Uterus (tissue), 4 donors: ENCODE results near the gene FUT1. TPM values are rescaled to one million over a fixed set of nuclear protein-coding genes. Genes with fewer than 3 reads are reported as not detected.

Experiments used
- DNase-seq, 2 donors: peaks; one replicate each; pipeline ENCODE4 v3.0.0-alpha.2; 2019 to 2020
- H3K27ac ChIP-seq, 2 donors: fragments of 200-600 bp; sonication (generic); 1 replicate in 1 of 2; 2 replicates in 1 of 2; pipeline ENCODE4 v1.5.1; 2016 to 2018
- H3K27me3 ChIP-seq, 2 donors: fragments of 200-600 bp; sonication (generic); one replicate each; pipeline ENCODE4 v1.5.1; 2018 to 2019; ENCODE audit warnings: control low read depth in 1 of 2
- H3K36me3 ChIP-seq, 2 donors: fragments of 200-600 bp; sonication (generic); one replicate each; pipeline ENCODE4 v1.5.1; 2019; ENCODE audit warnings: control low read depth in 1 of 2
- H3K4me1 ChIP-seq, 2 donors: fragments of 200-600 bp; sonication (generic); one replicate each; pipeline ENCODE4 v1.5.1; 2018 to 2019; ENCODE audit warnings: control low read depth in 1 of 2
- H3K4me3 ChIP-seq, 2 donors: fragments of 200-600 bp; sonication (generic); 1 replicate in 1 of 2; 2 replicates in 1 of 2; pipeline ENCODE4 v1.5.1; 2018 to 2019; ENCODE audit warnings: mild to moderate bottlenecking in 1 of 2
- H3K9me3 ChIP-seq, 2 donors: fragments of 200-600 bp; sonication (generic); one replicate each; pipeline ENCODE4 v1.5.1; 2019; ENCODE audit warnings: control low read depth in 1 of 2
- CTCF ChIP-seq, 4 experiments: fragments of 200-600 bp in 2 of 4; fragments of 450-650 bp in 2 of 4; sonication (generic) in 2 of 4; IDR thresholded peaks; one replicate each; pipeline ENCODE4 v1.5.1; 2016 to 2019; ENCODE audit warnings: antibody characterized with exemption in 4 of 4, mild to moderate bottlenecking in 2 of 4, moderate library complexity in 1 of 4
- POLR2A ChIP-seq, 2 donors: fragments of 450-650 bp; IDR thresholded peaks; one replicate each; pipeline ENCODE4 v1.6.1; 2016; ENCODE audit warnings: antibody characterized with exemption in 2 of 2, mild to moderate bottlenecking in 1 of 2, moderate library complexity in 1 of 2
- intact Hi-C: fragments of 100-400 bp; cut with DNase I; formaldehyde crosslinking; loops from one replicate; pipeline ENCODE4 v1.15.1; 2023; ENCODE audit warnings: low total_unique reads
- total RNA-seq, 4 donors: library from RNA; depleted of rRNA in 3 of 4; stranded (reverse); fragments of >200 nt in 3 of 4; gene quantifications; one replicate each; pipeline versions ENCODE4 v1.1.0 to v1.2.4, GENCODE V29; 2014 to 2023
- donor health status: DM: yes; HTN: yes; CAD: no.

FUT1 gene
- total RNA-seq, 4 donors from 2014 or later, result 1.5 to 17.7 (median 4.4) TPM

GRCh38 chr19:48755787-48756186, 3.3 kb upstream of the FUT1 start:
- H3K4me1 ChIP-seq, result no peaks in the 10 kb centered on the region
- H3K27ac ChIP-seq, result no peak overlapping the region
- H3K36me3 ChIP-seq, result no peaks in the 10 kb centered on the region
- intact Hi-C loops, result no loop called here
- no peaks in the 10 kb centered on the region for H3K9me3 ChIP-seq
- no peak for DNase-seq
- no peaks in the 10 kb centered on the region for H3K27me3 ChIP-seq
- no peak for TF ChIP-seq CTCF (IDR thresholded peaks at IDR 0.05)
- TF ChIP-seq POLR2A (IDR thresholded peaks at IDR 0.05), result no peak
- H3K4me3 ChIP-seq, result no peak overlapping the region

- Histone ChIP-seq H3K4me1 (no peaks in the 10 kb centered on the region), H3K4me3 (no peak within 1 kb of the TSS), H3K9me3 (no peaks in the 10 kb centered on the region), H3K36me3 (no peaks in the 10 kb centered on the region), H3K27ac (no peak within 1 kb of the TSS), H3K27me3 (no peaks in the 10 kb centered on the region)
- no peak for TF ChIP-seq POLR2A (IDR thresholded peaks at IDR 0.05)
- no peak for TF ChIP-seq CTCF (IDR thresholded peaks at IDR 0.05)
- intact Hi-C loops, result no loop called here
- DNase-seq, result no peak
Measured at GRCh38 chr19:48755084-48755641, 2.7 kb upstream of the FUT1 start, which contains the start of gene FGF21. Gene FGF21 (plus strand): TSS chr19:48755524. CDS start chr19:48756237, 713 bp downstream.

- no peak for TF ChIP-seq CTCF (IDR thresholded peaks at IDR 0.05)
- no peak for TF ChIP-seq POLR2A (IDR thresholded peaks at IDR 0.05)
- Histone ChIP-seq H3K27me3 (no peaks in the 10 kb centered on the region), H3K4me1 (no peaks in the 10 kb centered on the region), H3K4me3 (peak overlapping the region; percentile 10 to 14), H3K27ac (peak overlapping the region in 1 of 2 donors; percentile 1), H3K9me3 (no peaks in the 10 kb centered on the region), H3K36me3 (no peaks in the 10 kb centered on the region)
- intact Hi-C loops, result no loop called here
- no peak for DNase-seq
Measured at GRCh38 chr19:48751845-48752495, 471 bp downstream of the FUT1 start.

DNA sequence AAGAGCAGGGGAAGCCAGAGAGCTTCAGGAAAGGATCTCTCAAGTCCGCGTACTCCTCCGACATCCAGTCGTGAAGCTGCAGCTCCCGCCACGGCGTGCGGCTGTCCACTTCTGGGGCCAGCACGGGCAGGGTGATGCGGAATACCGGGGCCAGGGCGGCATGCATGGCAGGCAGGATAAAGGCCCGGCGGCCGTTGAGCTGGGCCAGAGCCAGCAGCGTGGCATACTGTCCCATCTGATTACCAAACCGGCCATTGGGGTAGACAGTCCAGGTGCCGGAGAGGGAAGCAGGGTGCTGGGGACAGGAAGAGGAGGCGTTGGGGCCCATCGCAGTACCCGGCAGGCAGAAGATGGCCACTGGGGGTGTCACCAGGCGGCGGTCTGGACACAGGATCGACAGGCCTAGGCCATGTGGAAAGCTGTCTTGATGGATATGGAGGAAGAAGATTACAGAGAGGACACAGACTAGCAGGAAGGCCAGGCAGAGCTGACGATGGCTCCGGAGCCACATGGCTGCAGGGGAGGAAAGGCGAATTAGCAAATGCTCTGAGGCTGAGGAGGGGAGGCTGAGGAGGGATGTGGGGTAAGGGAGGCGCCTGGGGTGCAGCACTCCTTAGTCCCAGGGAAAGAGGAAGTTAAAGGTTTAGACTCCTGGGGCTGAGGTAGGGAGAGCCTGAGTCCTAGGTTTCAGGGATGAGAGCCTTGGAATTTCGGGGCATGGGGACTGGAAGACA, 1.5 kb downstream of the FUT1 start:
- TF ChIP-seq POLR2A (IDR thresholded peaks at IDR 0.05) (no peak), CTCF (IDR thresholded peaks at IDR 0.05) (no peak)
- Histone ChIP-seq H3K27me3 (no peaks in the 10 kb centered on the region), H3K4me3 (no peak overlapping the region), H3K36me3 (no peaks in the 10 kb centered on the region), H3K4me1 (no peaks in the 10 kb centered on the region), H3K27ac (no peak overlapping the region), H3K9me3 (no peaks in the 10 kb centered on the region)
- intact Hi-C loops, result no loop called here
- no peak for DNase-seq

DNA sequence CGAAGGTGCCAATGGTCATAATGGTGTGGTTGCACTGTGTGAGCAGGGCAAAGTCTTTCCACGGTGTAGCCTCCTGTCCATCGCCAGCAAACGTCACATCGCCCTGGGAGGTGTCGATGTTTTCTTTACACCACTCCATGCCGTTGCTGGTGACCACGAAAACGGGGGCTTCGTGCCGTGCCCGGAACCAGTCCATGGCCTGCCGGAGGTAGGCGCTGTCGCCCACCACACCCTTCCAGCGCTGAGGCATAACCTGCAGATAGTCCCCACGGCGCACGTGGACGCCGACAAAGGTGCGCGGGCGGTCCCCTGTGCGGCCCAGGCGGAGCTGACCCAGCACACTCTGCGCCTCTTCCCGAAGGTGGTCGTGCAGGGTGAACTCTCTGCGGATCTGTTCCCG, 2.1 kb downstream of the FUT1 start:
- TF ChIP-seq CTCF (IDR thresholded peaks at IDR 0.05), result no peak
- TF ChIP-seq POLR2A (IDR thresholded peaks at IDR 0.05), result no peak
- Histone ChIP-seq H3K36me3 (no peaks in the 10 kb centered on the region), H3K27me3 (no peaks in the 10 kb centered on the region), H3K9me3 (no peaks in the 10 kb centered on the region), H3K4me3 (no peak overlapping the region), H3K27ac (no peak overlapping the region), H3K4me1 (no peaks in the 10 kb centered on the region)
- no peak for DNase-seq
- intact Hi-C loops, result no loop called here
